GM23248 (cell line): ENCODE data around the gene CMTM8.

Experiments
- EZH2 ChIP-seq: fragments of 200-600 bp; sonication (generic); IDR thresholded peaks from 2 replicates; pipeline ENCODE4 v1.6.1; 2018; ENCODE audit warnings: antibody characterized with exemption, mild to moderate bottlenecking; ENCODE audit not compliant: insufficient read depth, poor library complexity, severe bottlenecking
- EZH2phosphoT487 ChIP-seq: fragments of 200-600 bp; sonication (generic); IDR thresholded peaks from 2 replicates; pipeline ENCODE4 v1.6.1; 2018; ENCODE audit warnings: antibody characterized with exemption, moderate library complexity, mild to moderate bottlenecking, low read depth; ENCODE audit not compliant: insufficient read depth

- TF ChIP-seq EZH2phosphoT487 (no peak), EZH2 (no peak)
These were observed 117.3 kb downstream of the CMTM8 start for GRCh38 chr3:32355751-32356291.
